Mucosa of stomach (tissue), 1 donor: Measurements from ENCODE around the gene CCDC87.

ENCODE experiments used
- H3K27me3 ChIP-seq: one replicate; pipeline ENCODE4 v1.7.0; 2013; ENCODE audit warnings: mild to moderate bottlenecking, low read length; ENCODE audit not compliant: control insufficient read depth, insufficient read depth
- H3K36me3 ChIP-seq: one replicate; pipeline ENCODE4 v1.7.0; 2013; ENCODE audit warnings: low read length; ENCODE audit not compliant: control insufficient read depth, insufficient read depth
- H3K4me1 ChIP-seq: one replicate; pipeline ENCODE4 v1.7.0; 2013; ENCODE audit warnings: mild to moderate bottlenecking, low read length; ENCODE audit not compliant: control insufficient read depth, insufficient read depth
- H3K4me3 ChIP-seq: one replicate; pipeline ENCODE4 v1.7.0; 2013; ENCODE audit warnings: low read length
- H3K9ac ChIP-seq: one replicate; pipeline ENCODE4 v1.7.0; 2013; ENCODE audit warnings: mild to moderate bottlenecking, low read length, moderate library complexity
- H3K9me3 ChIP-seq: one replicate; pipeline ENCODE4 v1.7.0; 2013; ENCODE audit warnings: mild to moderate bottlenecking, low read length, moderate library complexity; ENCODE audit not compliant: control insufficient read depth
- donor health status: Pancreatic carcinoma.

Gene CCDC87

DNA sequence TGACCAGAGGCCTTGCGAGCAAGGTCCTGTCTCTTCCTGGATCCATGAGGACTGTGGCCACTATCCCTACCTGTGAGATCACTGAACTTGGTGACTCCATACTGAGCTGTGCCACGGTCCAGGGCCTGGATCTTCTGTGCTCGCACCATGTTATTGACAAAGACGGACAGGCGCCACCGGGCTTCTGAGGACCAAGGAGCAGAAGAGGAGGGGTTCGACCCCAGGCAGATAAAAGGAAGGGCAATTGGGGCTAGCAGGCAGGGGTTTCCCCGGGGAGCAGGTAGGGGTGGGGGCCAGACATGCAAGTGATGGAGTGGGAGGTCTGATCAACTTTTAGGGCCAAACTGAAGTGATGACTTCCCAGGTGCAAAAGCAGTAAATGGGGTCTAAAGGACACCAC is 26.6 kb downstream of the CCDC87 start:
- H3K9me3 ChIP-seq = no peaks in the 10 kb centered on the region
- peaks cover 9% of the 10 kb centered on the region for H3K27me3 ChIP-seq
- H3K4me1 ChIP-seq = peaks cover 8% of the 10 kb centered on the region
- no peak overlapping the region for H3K4me3 ChIP-seq
- H3K9ac ChIP-seq = no peak overlapping the region
- no peaks in the 10 kb centered on the region for H3K36me3 ChIP-seq

DNA sequence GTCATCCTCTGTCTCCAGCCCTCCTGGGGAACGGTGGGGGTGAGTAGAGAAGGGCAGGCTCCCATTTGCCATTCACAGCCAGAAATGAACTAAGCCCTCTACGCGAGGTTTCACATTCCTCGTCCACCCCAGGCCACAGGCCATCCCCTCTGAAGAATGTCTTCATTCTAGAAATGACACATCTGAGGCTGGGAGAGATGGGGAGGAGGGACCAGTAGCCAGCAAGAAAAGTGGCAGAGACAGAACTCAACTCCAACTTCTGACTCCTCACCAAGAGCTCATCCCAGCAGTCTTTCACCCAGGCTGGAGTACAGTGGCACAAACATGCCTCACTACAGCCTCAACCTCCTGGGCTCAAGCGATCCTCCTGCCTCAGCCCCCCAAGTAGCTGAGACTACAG is 27.9 kb downstream of the CCDC87 start:
- Histone ChIP-seq H3K27me3 (peaks cover 9% of the 10 kb centered on the region), H3K4me3 (no peak overlapping the region), H3K36me3 (no peaks in the 10 kb centered on the region), H3K4me1 (peaks cover 8% of the 10 kb centered on the region), H3K9me3 (no peaks in the 10 kb centered on the region), H3K9ac (no peak overlapping the region)

DNA sequence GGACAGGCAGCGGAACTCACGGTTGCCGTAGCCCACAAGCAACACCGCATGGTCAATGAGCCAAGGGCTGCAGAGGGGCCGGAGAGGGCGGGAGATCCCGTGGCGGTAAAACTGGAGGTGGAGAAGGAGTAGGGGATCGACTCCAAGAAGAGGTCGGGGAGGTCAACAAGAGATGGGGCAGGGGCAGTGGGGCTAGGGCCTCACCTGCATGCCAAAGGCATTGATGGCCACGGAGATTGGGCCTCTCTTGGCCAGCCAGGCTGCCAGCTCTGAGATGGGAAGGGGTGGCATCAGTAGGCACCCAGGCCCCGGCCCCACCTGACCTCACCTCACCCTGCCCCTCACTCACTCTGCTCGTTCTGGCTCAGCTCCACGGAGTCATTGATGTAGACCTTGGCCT is 28.3 kb downstream of the CCDC87 start:
- H3K36me3 ChIP-seq = no peaks in the 10 kb centered on the region
- peaks cover 8% of the 10 kb centered on the region for H3K4me1 ChIP-seq
- peaks cover 9% of the 10 kb centered on the region for H3K27me3 ChIP-seq
- H3K9me3 ChIP-seq = no peaks in the 10 kb centered on the region
- H3K9ac ChIP-seq = no peak overlapping the region
- no peak overlapping the region for H3K4me3 ChIP-seq

DNA sequence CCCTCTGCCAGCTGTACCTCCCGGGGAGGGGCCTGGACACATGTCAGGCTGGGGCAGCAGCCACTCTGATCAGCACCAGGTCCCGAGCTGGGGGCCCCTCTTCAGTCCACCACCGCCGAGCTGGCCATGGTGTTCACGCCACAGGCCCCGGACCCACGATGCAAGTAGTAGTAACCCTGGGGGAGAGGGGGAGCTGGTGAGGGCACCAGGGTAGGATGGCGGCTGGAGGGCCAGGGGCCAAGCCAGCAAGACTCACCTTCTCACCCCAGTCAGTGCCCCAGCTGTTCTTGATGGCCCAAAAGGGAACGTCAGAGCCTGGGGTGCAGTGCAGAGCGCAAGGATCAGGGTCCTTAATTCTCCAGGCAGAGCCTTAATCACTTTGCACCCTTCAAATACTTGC is 29.0 kb downstream of the CCDC87 start:
- Histone ChIP-seq H3K9ac (no peak overlapping the region), H3K27me3 (peaks cover 11% of the 10 kb centered on the region), H3K4me1 (peaks cover 8% of the 10 kb centered on the region), H3K9me3 (no peaks in the 10 kb centered on the region), H3K36me3 (no peaks in the 10 kb centered on the region), H3K4me3 (no peak overlapping the region)

DNA sequence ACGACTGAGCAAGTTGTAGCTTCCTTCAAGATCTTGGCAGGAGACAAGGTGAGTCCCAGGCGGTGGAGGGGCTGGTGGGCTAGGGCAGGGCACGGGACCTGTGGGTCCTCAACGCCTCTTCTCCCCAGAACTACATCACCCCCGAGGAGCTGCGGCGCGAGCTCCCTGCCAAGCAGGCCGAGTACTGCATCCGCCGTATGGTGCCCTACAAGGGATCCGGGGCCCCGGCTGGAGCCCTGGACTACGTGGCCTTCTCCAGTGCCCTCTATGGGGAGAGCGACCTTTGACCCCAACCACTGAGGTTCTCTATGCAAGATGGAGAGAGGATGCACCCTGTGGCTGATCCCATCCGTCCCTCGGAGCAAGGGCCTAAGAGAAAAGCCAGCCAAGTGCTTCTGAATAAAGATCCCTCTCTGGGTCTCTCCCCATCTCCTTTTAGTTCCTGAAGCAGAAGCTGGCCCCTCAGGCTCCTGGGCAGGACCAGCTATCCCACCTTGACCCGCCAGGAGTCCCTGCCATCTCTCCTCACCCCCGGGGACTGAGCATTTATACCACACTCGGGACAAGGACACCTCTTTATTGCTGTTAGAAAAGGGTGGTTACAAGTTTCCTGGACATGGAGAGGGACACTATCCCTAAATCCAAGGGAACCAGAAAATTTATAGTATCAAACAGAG is 29.8 kb downstream of the CCDC87 start:
- H3K9me3 ChIP-seq = no peaks in the 10 kb centered on the region
- H3K4me1 ChIP-seq = peaks cover 8% of the 10 kb centered on the region
- no peak overlapping the region for H3K4me3 ChIP-seq
- no peaks in the 10 kb centered on the region for H3K36me3 ChIP-seq
- no peak overlapping the region for H3K9ac ChIP-seq
- H3K27me3 ChIP-seq = peaks cover 14% of the 10 kb centered on the region

DNA sequence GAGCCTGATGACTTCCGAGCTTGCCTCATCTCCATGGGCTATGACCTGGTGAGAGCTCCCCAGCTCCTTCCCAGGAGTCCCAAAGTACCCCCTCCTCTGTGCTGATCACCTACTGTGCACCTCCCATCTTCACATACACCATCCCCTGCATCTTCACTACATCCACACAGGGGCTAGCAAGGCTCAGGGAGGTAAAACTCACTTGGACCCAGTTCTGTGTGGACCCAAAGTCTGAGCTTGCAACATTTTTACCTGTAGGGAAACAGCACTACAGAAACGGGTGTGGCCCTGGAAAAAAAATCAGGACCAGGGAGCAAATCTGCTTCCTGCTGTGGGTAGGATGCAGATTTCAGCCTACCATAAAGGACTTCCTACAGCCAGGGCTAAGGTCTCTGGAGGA is 30.6 kb downstream of the CCDC87 start:
- Histone ChIP-seq H3K36me3 (no peaks in the 10 kb centered on the region), H3K4me3 (no peak overlapping the region), H3K9ac (no peak overlapping the region), H3K27me3 (peaks cover 17% of the 10 kb centered on the region), H3K9me3 (no peaks in the 10 kb centered on the region), H3K4me1 (no peaks in the 10 kb centered on the region)

DNA sequence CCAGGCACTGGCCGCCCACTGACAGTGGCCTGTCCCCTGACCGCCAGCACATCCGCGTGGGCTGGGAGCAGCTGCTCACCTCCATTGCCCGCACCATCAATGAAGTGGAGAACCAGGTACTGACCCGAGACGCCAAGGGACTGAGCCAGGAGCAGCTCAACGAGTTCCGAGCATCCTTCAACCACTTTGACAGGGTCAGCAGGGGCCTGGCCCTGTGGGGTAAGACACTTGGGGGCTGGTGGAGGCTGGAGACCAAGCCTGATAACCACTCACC is 31.0 kb downstream of the CCDC87 start:
- no peaks in the 10 kb centered on the region for H3K4me1 ChIP-seq
- no peak overlapping the region for H3K4me3 ChIP-seq
- H3K36me3 ChIP-seq = no peaks in the 10 kb centered on the region
- H3K27me3 ChIP-seq = peaks cover 14% of the 10 kb centered on the region
- no peak overlapping the region for H3K9ac ChIP-seq
- H3K9me3 ChIP-seq = no peaks in the 10 kb centered on the region

DNA sequence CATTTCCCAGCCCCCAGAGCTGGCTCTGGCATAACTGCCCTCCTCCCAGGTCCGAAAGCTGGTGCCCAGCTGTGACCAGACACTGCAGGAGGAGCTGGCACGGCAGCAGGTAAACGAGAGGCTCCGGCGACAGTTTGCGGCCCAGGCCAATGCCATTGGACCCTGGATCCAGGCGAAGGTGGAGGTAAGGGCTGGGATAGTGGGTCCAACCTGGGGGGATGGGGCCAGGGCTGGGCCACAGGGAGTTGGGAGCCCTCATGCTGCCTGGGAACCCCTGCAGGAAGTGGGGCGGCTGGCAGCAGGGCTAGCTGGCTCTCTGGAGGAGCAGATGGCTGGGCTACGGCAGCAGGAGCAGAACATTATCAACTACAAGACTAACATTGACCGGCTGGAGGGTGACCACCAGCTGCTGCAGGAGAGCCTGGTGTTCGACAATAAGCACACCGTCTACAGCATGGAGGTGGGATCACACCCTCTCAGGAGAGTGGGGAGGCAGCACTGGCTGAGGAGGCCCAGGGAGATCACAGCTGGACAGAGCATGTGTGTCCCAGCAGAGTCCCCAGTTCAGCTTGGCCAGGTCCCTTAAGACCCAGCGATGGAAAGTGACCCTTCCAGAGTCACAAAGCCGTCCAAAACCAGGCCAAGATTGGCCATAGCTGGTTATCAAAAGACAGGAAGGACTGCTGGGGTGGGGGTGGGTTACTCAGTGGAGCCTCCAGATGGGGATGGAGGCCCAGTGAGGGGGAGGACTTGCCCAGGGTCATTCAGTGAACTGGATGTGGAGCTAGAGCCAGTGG is 31.5 kb downstream of the CCDC87 start:
- H3K9ac ChIP-seq = no peak overlapping the region
- no peaks in the 10 kb centered on the region for H3K36me3 ChIP-seq
- H3K27me3 ChIP-seq = peaks cover 15% of the 10 kb centered on the region
- no peak overlapping the region for H3K4me3 ChIP-seq
- H3K9me3 ChIP-seq = no peaks in the 10 kb centered on the region
- no peaks in the 10 kb centered on the region for H3K4me1 ChIP-seq

DNA sequence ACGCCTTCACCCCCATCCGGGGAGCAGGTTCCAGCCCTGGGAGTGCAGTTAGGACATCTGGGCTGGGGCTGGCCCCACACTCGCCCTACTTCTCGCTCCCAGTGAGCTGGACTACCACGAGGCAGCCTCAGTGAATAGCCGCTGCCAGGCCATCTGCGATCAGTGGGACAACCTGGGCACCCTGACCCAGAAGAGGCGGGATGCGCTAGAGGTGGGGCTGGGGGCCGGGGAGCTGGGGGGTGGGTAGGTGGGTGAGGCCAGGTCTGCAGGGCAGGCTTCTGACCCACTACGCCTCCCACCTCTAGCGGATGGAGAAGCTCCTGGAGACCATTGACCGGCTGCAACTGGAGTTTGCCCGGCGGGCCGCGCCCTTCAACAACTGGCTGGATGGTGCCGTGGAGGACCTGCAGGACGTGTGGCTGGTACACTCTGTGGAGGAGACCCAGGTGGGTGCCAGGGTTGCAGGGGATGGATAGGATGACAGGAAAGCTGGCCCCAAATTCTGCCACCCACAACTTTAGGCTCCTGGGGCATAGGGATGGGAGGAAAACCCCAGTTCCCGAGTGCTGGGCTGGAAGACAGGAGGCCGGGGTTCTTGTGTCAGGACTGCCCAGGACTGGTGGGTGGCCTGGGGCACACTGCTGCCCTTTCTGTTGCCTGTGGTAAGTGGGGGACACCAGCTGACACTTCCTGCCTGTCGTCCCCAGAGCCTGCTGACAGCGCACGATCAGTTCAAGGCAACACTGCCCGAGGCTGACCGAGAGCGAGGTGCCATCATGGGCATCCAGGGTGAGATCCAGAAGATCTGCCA is 32.8 kb downstream of the CCDC87 start:
- no peaks in the 10 kb centered on the region for H3K36me3 ChIP-seq
- no peak overlapping the region for H3K4me3 ChIP-seq
- H3K27me3 ChIP-seq = peaks cover 26% of the 10 kb centered on the region
- H3K9ac ChIP-seq = no peak overlapping the region
- H3K4me1 ChIP-seq = no peaks in the 10 kb centered on the region
- no peaks in the 10 kb centered on the region for H3K9me3 ChIP-seq

DNA sequence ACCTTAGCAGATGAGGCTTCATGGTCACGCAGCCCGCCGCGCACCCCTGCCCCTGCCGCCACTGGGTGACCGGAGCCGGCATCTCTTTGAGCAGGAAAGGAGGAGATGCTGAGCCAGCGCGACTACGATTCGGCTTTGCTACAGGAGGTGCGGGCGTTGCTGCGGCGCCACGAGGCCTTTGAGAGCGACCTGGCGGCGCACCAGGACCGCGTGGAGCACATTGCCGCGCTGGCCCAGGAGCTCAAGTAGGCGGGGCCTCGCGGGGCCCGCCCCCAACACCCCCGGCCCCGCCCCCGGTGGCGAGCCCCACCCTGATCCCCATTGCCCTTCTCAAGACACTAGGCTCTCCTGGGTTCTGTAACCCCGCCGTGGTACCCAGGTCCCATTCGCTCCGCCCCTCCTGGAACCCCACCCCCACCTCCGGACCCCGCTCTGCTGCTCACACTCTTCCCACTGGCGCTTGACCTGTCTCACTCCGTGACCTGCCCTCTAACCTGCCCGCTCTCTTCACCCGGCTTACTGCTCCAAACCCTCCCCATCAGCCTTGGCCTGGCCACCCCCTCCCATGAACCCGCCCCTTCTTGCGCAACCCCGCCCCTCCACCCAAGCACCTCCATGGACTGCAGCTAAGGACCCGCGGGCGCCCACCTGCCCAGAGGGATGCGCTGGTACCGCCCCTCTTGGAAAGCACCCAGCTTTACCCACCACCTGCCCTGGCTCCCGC is 33.6 kb downstream of the CCDC87 start:
- H3K9ac ChIP-seq = no peak overlapping the region
- no peaks in the 10 kb centered on the region for H3K9me3 ChIP-seq
- no peaks in the 10 kb centered on the region for H3K36me3 ChIP-seq
- H3K4me3 ChIP-seq = no peak overlapping the region
- no peaks in the 10 kb centered on the region for H3K4me1 ChIP-seq
- peaks cover 29% of the 10 kb centered on the region for H3K27me3 ChIP-seq

DNA sequence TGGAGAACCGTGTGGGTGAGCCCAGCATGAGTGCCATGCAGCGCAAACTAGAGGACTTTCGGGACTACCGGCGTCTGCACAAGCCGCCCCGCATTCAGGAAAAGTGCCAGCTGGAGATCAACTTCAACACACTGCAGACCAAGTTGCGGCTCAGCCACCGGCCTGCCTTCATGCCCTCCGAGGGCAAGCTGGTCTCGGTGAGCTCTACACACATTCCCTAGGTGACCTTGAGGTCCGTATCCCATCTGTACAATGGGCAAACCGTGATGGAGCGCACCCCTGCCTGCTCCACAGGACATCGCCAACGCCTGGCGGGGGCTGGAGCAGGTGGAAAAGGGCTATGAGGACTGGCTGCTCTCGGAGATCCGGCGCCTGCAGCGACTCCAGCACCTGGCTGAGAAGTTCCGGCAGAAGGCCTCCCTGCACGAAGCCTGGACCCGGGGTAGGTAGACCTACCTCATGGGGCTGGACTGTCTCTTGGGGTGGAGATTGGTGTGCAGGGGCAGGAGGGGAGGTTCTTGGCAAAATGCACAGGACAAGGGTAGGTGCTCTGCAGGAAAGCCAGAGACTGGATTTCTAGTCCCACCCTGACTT is 35.0 kb downstream of the CCDC87 start:
- Histone ChIP-seq H3K27me3 (peaks cover 29% of the 10 kb centered on the region), H3K9ac (no peak overlapping the region), H3K36me3 (no peaks in the 10 kb centered on the region), H3K4me1 (no peaks in the 10 kb centered on the region), H3K4me3 (no peak overlapping the region), H3K9me3 (no peaks in the 10 kb centered on the region)
